Smooth muscle cell (in vitro differentiated cells): Measurements from ENCODE around the gene SLC22A25. TPM values are rescaled to one million over a fixed set of nuclear protein-coding genes. Genes with fewer than 3 reads are reported as not detected.

Experiments
- DNase-seq: peaks from one replicate; lab custom pipeline; 2025; ENCODE audit not compliant: unreplicated experiment; lab: John Stamatoyannopoulos, UW
- H2AFZ ChIP-seq: fragments of 200-600 bp; sonication (generic); 2 replicates; pipeline ENCODE4 v1.6.0; 2016; ENCODE audit warnings: antibody characterized with exemption, low read depth, mild to moderate bottlenecking
- H3F3A ChIP-seq: fragments of 200-600 bp; sonication (generic); 2 replicates; pipeline ENCODE4 v1.6.0; 2017; ENCODE audit warnings: antibody characterized with exemption, low read depth
- H3K27ac ChIP-seq: fragments of 200-600 bp; sonication (generic); 2 replicates; pipeline ENCODE4 v1.5.1; 2016; ENCODE audit warnings: low read depth, mild to moderate bottlenecking
- H3K27me3 ChIP-seq: fragments of 200-600 bp; sonication (generic); 2 replicates; pipeline ENCODE4 v1.6.1; 2016; ENCODE audit warnings: low read depth, mild to moderate bottlenecking
- H3K36me3 ChIP-seq: fragments of 200-600 bp; sonication (generic); 2 replicates; pipeline ENCODE4 v1.5.1; 2016; ENCODE audit warnings: low read depth
- H3K4me1 ChIP-seq: fragments of 200-600 bp; sonication (generic); 2 replicates; pipeline ENCODE4 v1.5.1; 2016; ENCODE audit warnings: low read depth
- H3K4me2 ChIP-seq: fragments of 200-600 bp; sonication (generic); 2 replicates; pipeline ENCODE4 v1.6.0; 2016; ENCODE audit warnings: mild to moderate bottlenecking
- H3K4me3 ChIP-seq: fragments of 200-600 bp; sonication (generic); 2 replicates; pipeline ENCODE4 v1.5.1; 2016; ENCODE audit warnings: mild to moderate bottlenecking
- H3K79me2 ChIP-seq: fragments of 200-600 bp; sonication (generic); 2 replicates; pipeline ENCODE4 v1.6.0; 2016; ENCODE audit warnings: low read depth, mild to moderate bottlenecking
- H3K9ac ChIP-seq: fragments of 200-600 bp; sonication (generic); 2 replicates; pipeline ENCODE4 v1.6.0; 2016; ENCODE audit warnings: low read depth
- H3K9me3 ChIP-seq: fragments of 200-600 bp; sonication (generic); replicated peaks from 2 replicates; pipeline ENCODE4 v1.5.1; 2016; ENCODE audit warnings: low read depth
- H4K20me1 ChIP-seq: fragments of 200-600 bp; sonication (generic); 2 replicates; pipeline ENCODE4 v1.6.0; 2016; ENCODE audit warnings: low read depth
- CTCF ChIP-seq: fragments of 200-600 bp; sonication (generic); IDR thresholded peaks from 2 replicates; pipeline ENCODE4 v1.5.1; 2017; ENCODE audit warnings: borderline replicate concordance, mild to moderate bottlenecking, antibody characterized with exemption; ENCODE audit not compliant: insufficient read depth, poor library complexity, severe bottlenecking
- WGBS: methylation state at CpG from one replicate; pipeline ENCODE4 v1.1.7; 2016; ENCODE audit warnings: low lambda C conversion rate; 5-methylcytosine and 5-hydroxymethylcytosine counted together
- polyA plus RNA-seq: library from polyadenylated mRNA; unstranded; fragments of >200 nt; fragmentation: Nextera tagmentation; extraction: Ambion mirVana; gene quantifications from 2 replicates; pipeline ENCODE4 v1.2.1, GENCODE V29; 2016
- total RNA-seq: library from RNA; depleted of rRNA; stranded (reverse); fragments of >200 nt; gene quantifications from 2 replicates; pipeline ENCODE4 v1.2.3, GENCODE V29; 2014

Gene SLC22A25
- total and polyA plus RNA-seq, 2 experiments from 2014 or later, result not detected

DNA sequence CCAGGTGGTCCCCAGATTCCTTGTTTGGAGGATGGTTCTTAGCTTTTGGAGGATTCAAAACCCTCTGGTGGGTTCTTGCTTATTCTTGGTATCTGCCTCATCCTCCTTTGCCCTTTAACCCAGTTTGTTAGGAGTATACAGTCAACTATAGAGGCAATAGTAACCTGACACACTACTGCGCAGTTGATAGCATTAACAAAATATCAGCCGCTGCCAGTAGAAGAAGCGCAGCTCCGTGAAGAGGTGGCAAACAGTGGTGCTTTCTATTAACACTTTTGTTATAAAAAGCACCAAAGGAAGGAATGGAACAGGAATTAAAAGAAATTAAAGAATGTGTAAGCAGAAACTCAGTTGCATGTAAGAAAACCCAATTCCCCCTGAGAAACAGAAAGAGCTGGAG lies 29.3 kb downstream of the SLC22A25 start:
- 92% methylated on average over 4 of the region's 4 CpGs for WGBS
- H3K4me2 ChIP-seq, result no peak overlapping the region

GRCh38 chr11:63212742-63213141 lies 30.7 kb downstream of the SLC22A25 start:
- no peak overlapping the region for H3K4me2 ChIP-seq

More for the DNA sequence above, 29.3 kb downstream of the SLC22A25 start:
- no peak overlapping the region for H3K27ac ChIP-seq
- no peaks in the 10 kb centered on the region for H3F3A ChIP-seq
- H3K9ac ChIP-seq, result no peak overlapping the region
- H2AFZ ChIP-seq, result no peak overlapping the region
- H3K79me2 ChIP-seq, result no peaks in the 10 kb centered on the region
- H3K9me3 ChIP-seq, result no peaks in the 10 kb centered on the region
- no peaks in the 10 kb centered on the region for H3K4me1 ChIP-seq
- H3K27me3 ChIP-seq, result no peaks in the 10 kb centered on the region
- no peaks in the 10 kb centered on the region for H3K36me3 ChIP-seq
- TF ChIP-seq CTCF, result no peak
- DNase-seq, result no peak
- no peak overlapping the region for H3K4me3 ChIP-seq
- no peaks in the 10 kb centered on the region for H4K20me1 ChIP-seq

GRCh38 chr11:63210111-63210510 lies 33.3 kb downstream of the SLC22A25 start:
- Histone ChIP-seq H2AFZ (no peak overlapping the region), H3K4me3 (no peak overlapping the region), H3K36me3 (no peaks in the 10 kb centered on the region), H3K79me2 (no peaks in the 10 kb centered on the region), H3K27ac (no peak overlapping the region), H3K9ac (no peak overlapping the region), H3K27me3 (no peaks in the 10 kb centered on the region), H3K9me3 (no peaks in the 10 kb centered on the region), H3F3A (no peaks in the 10 kb centered on the region), H3K4me2 (no peak overlapping the region), H4K20me1 (no peaks in the 10 kb centered on the region), H3K4me1 (no peaks in the 10 kb centered on the region)
- TF ChIP-seq CTCF, result no peak
- DNase-seq, result no peak
- 66% methylated on average over 3 of the region's 3 CpGs for WGBS

More at GRCh38 chr11:63212742-63213141, 30.7 kb downstream of the SLC22A25 start:
- Histone ChIP-seq H3K27ac (no peak overlapping the region), H3K4me3 (no peak overlapping the region), H4K20me1 (no peaks in the 10 kb centered on the region), H3K9ac (no peak overlapping the region), H3K36me3 (no peaks in the 10 kb centered on the region), H3K4me1 (no peaks in the 10 kb centered on the region), H2AFZ (no peak overlapping the region), H3K9me3 (no peaks in the 10 kb centered on the region), H3F3A (no peaks in the 10 kb centered on the region), H3K27me3 (no peaks in the 10 kb centered on the region), H3K79me2 (no peaks in the 10 kb centered on the region)
- no peak for DNase-seq
- WGBS, result 6% methylated on average over 2 of the region's 2 CpGs
- peak; percentile 52 for TF ChIP-seq CTCF

Other genes starting within 250 kb of the SLC22A25 start
- not detected in 2 replicates for gene SLC22A8, start 227.8 kb downstream of the SLC22A25 start, total RNA-seq
- not detected in 2 replicates for gene SLC22A8, start 227.8 kb downstream of the SLC22A25 start, polyA plus RNA-seq
- gene SLC22A24, start 99.4 kb downstream of the SLC22A25 start, total RNA-seq, result not detected in 2 replicates
- not detected in 2 replicates for gene SLC22A24, start 99.4 kb downstream of the SLC22A25 start, polyA plus RNA-seq
- gene SLC22A9, start 126.2 kb upstream of the SLC22A25 start, total RNA-seq, result not detected in 2 replicates
- gene SLC22A9, start 126.2 kb upstream of the SLC22A25 start, polyA plus RNA-seq, result not detected in 2 replicates
- 0.04 TPM in 1 of 2 replicates, not detected in the other for gene PLAAT5, start 247.6 kb upstream of the SLC22A25 start, total RNA-seq
- gene PLAAT5, start 247.6 kb upstream of the SLC22A25 start, polyA plus RNA-seq, result 0.06 TPM in 1 of 2 replicates, not detected in the other